PC-9 (cell line): Measurements from ENCODE around the gene IPPK. TPM values are rescaled to one million over a fixed set of nuclear protein-coding genes. Genes with fewer than 3 reads are reported as not detected.
"Not testable (repeated sequence)": the region's sequence is repeated elsewhere in the genome, so short reads cannot be mapped to it uniquely, and the experiment has no call there.

Experiments used
- BruUV-seq: library from RNA; stranded (reverse); fragments of 400-500 nt; replicated peaks from 2 replicates; lab custom pipeline; 2021; lab: Mats Ljungman, UMichigan
- CTCF ChIA-PET: fragments of 300-600 bp; sonication (Branson Sonifier 250); formaldehyde crosslinking; loops from one replicate; lab custom pipeline; 2022; ENCODE audit warnings: antibody characterized with exemption; lab: Charles Lee
- POLR2A ChIA-PET: fragments of 300-600 bp; sonication (Branson Sonifier 250); formaldehyde crosslinking; loops from one replicate; lab custom pipeline; 2022; ENCODE audit warnings: antibody characterized with exemption; ENCODE audit not compliant: unreplicated experiment; lab: Charles Lee
- DNase-seq, 2 experiments: peaks; one replicate each; pipeline versions ENCODE4 v3.0.0 to v3.0.0-alpha.2; 2015 to 2022; ENCODE audit warnings: mixed read lengths in 1 of 2
- H2AFZ ChIP-seq: fragments of 200-600 bp; sonication (generic); 2 replicates; pipeline ENCODE4 v1.8.1; 2017; ENCODE audit warnings: antibody characterized with exemption
- H3F3A ChIP-seq: fragments of 200-600 bp; sonication (generic); 2 replicates; pipeline ENCODE4 v1.8.1; 2017; ENCODE audit warnings: antibody characterized with exemption, mild to moderate bottlenecking, low read depth; ENCODE audit not compliant: insufficient read depth
- H3K27ac ChIP-seq: fragments of 200-600 bp; sonication (generic); 2 replicates; pipeline ENCODE4 v1.6.1; 2016; ENCODE audit warnings: mixed run types
- H3K27me3 ChIP-seq: fragments of 200-600 bp; sonication (generic); 2 replicates; pipeline ENCODE4 v1.6.1; 2016; ENCODE audit warnings: low read depth, mixed run types; ENCODE audit not compliant: insufficient read depth
- H3K36me3 ChIP-seq: fragments of 200-600 bp; sonication (generic); 2 replicates; pipeline ENCODE4 v1.6.1; 2016; ENCODE audit warnings: low read depth, mixed run types
- H3K4me1 ChIP-seq: fragments of 200-600 bp; sonication (generic); replicated peaks from 2 replicates; pipeline ENCODE4 v1.6.1; 2016; ENCODE audit warnings: mixed run types; ENCODE audit not compliant: insufficient read depth
- H3K4me2 ChIP-seq: fragments of 200-600 bp; sonication (generic); 2 replicates; pipeline ENCODE4 v1.6.1; 2017; ENCODE audit warnings: mixed run types
- H3K4me3 ChIP-seq: fragments of 200-600 bp; sonication (generic); 2 replicates; pipeline ENCODE4 v1.6.1; 2016; ENCODE audit warnings: mixed run types
- H3K79me2 ChIP-seq: fragments of 200-600 bp; sonication (generic); 2 replicates; pipeline ENCODE4 v1.6.1; 2017; ENCODE audit warnings: low read depth, mixed run types
- H3K9me2 ChIP-seq: fragments of 200-600 bp; sonication (generic); 2 replicates; pipeline ENCODE4 v1.8.1; 2017; ENCODE audit warnings: mild to moderate bottlenecking; ENCODE audit not compliant: insufficient read depth
- H3K9me3 ChIP-seq: fragments of 200-600 bp; sonication (generic); 2 replicates; pipeline ENCODE4 v1.8.1; 2016; ENCODE audit warnings: low read depth; ENCODE audit not compliant: insufficient read depth
- H4K20me1 ChIP-seq: fragments of 200-600 bp; sonication (generic); 2 replicates; pipeline ENCODE4 v1.8.1; 2017; ENCODE audit not compliant: insufficient read depth
- EZH2 ChIP-seq: fragments of 200-600 bp; sonication (generic); IDR thresholded peaks from 2 replicates; pipeline ENCODE4 v1.8.0; 2017; ENCODE audit warnings: antibody characterized with exemption, low read depth
- intact Hi-C: fragments of 100-400 bp; cut with micrococcal nuclease; formaldehyde crosslinking; loops from one replicate; pipeline ENCODE4 v1.10.0; 2022; ENCODE audit not compliant: unreplicated experiment
- total RNA-seq: library from RNA; stranded (reverse); gene quantifications from 2 replicates; pipeline ENCODE4 v1.2.3, GENCODE V29; 2021
- TF ChIP-seq, protein P1 (sequence below): fragments of 200-600 bp; sonication (generic); conservative IDR thresholded peaks from 2 replicates; pipeline ENCODE4 v1.6.1; 2017; ENCODE audit warnings: mixed run types, antibody characterized with exemption, mild to moderate bottlenecking, moderate library complexity

The IPPK gene
- total RNA-seq, 1 experiment from 2014 or later, result 12.3 TPM

DNA sequence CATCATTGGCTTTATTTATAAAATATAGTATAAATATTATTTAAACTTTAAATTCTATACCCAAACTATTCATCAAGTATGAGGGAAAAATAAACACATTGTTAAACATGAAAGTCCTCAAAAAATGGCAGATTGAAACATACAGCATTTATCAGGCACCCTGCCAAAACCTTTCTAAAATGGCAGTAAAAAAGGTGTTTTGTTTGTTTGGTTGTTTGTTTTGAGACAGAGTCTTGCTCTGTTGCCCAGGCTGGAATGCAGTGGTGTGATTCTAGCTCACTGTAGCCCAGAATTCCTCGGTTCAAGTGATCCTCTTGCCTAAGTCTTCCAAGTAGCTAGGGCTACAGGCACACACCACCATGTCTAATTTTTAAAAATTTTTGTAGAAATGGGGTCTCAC is 74.0 kb downstream of the IPPK start:
- H3K4me2 ChIP-seq, result no peak overlapping the region
- no peaks in the 10 kb centered on the region for H3K4me1 ChIP-seq
- no peak for DNase-seq
- TF ChIP-seq, protein P1, sequence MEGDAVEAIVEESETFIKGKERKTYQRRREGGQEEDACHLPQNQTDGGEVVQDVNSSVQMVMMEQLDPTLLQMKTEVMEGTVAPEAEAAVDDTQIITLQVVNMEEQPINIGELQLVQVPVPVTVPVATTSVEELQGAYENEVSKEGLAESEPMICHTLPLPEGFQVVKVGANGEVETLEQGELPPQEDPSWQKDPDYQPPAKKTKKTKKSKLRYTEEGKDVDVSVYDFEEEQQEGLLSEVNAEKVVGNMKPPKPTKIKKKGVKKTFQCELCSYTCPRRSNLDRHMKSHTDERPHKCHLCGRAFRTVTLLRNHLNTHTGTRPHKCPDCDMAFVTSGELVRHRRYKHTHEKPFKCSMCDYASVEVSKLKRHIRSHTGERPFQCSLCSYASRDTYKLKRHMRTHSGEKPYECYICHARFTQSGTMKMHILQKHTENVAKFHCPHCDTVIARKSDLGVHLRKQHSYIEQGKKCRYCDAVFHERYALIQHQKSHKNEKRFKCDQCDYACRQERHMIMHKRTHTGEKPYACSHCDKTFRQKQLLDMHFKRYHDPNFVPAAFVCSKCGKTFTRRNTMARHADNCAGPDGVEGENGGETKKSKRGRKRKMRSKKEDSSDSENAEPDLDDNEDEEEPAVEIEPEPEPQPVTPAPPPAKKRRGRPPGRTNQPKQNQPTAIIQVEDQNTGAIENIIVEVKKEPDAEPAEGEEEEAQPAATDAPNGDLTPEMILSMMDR, result no peak
- no peak for TF ChIP-seq EZH2
- H3K4me3 ChIP-seq, result no peak overlapping the region
- ChIA-PET POLR2A (no interaction called here), CTCF (no interaction called here)
- H3K9me3 ChIP-seq, result no peaks in the 10 kb centered on the region
- no TSS peak for BruUV-seq
- H3K27ac ChIP-seq, result no peak overlapping the region
- no peaks in the 10 kb centered on the region for H3K79me2 ChIP-seq
- no peaks in the 10 kb centered on the region for H3F3A ChIP-seq
- no peaks in the 10 kb centered on the region for H3K36me3 ChIP-seq
- H2AFZ ChIP-seq, result no peak overlapping the region
- H3K27me3 ChIP-seq, result no peaks in the 10 kb centered on the region
- H3K9me2 ChIP-seq, result no peaks in the 10 kb centered on the region
- no peaks in the 10 kb centered on the region for H4K20me1 ChIP-seq
- intact Hi-C loops, result no loop called here

DNA sequence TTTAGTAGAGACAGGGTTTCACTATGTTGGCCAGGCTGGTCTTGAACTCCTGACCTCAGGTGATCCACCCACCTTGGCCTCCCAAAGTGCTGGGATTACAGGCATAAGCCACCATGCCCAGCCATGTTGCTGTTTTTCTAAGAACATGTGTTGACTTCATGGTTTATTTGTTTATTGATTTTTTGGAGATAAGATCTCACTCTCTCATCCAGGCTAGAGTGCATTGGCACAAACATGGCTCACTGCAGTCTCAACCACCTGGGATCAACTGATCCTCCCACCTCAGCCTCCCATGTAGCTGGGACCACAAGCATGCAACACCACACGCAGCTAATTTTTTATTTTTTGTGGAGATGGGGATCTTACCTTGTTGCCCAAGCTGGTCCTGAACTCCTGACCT is 74.9 kb downstream of the IPPK start:
- H4K20me1 ChIP-seq, H3K27ac ChIP-seq, H3K4me1 ChIP-seq, DNase-seq, H3K27me3 ChIP-seq, BruUV-seq, POLR2A ChIA-PET, CTCF ChIA-PET, H3K4me3 ChIP-seq, H3K4me2 ChIP-seq, H2AFZ ChIP-seq, intact Hi-C loops, H3K9me2 ChIP-seq, H3K79me2 ChIP-seq, H3K9me3 ChIP-seq, H3K36me3 ChIP-seq, H3F3A ChIP-seq: not testable (repeated sequence)

DNA sequence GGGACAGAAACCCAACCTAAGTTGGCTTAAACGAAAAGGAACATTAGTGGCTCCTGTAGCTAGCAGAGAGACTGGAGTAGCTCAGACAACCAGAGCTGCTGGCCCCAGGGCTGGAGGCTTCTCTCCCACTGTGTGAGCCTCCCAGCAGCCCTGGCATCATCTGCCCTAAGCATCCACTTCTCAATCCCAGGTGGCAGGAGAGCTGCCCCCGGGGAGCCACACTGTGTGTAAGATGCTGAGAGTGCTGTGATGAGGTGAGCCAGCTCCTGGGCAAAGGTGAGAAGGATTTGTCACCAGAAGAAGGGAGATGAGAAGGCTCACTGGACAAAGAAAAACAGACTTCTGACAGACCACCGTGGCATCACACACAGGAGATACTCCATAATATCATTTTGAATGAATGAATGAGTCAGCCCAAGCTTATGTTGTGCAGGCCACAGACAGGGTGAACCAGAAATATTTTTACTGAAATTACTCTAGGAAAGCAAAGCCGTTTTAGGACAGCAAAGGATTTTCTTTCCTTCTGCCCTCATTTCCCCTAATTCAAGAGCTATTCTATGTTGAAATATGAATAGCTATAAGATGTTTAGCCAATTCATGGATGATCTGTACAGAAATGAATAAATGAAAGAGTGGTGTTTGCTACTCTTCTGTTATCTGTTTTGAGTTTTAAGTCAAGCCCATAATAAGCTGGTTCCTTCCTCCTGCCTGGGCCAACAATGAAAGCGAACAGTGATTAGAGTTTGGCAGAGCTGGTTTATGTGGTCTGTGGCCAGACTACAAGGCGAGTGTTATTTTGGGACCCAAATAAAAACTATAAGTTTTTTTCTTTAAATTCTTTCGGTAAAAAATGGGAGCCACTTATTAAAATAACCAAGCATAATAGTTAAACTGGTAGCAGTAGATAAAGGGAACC is 76.7 kb downstream of the IPPK start:
- TF ChIP-seq EZH2, result no peak
- TF ChIP-seq, protein P1, result no peak
- no peaks in the 10 kb centered on the region for H3K36me3 ChIP-seq
- H3K27me3 ChIP-seq, result no peaks in the 10 kb centered on the region
- no peak overlapping the region for H3K27ac ChIP-seq
- no TSS peak for BruUV-seq
- H3K79me2 ChIP-seq, result no peaks in the 10 kb centered on the region
- no peak for DNase-seq
- H3K9me3 ChIP-seq, result no peaks in the 10 kb centered on the region
- H3K9me2 ChIP-seq, result no peaks in the 10 kb centered on the region
- H3F3A ChIP-seq, result no peaks in the 10 kb centered on the region
- no peaks in the 10 kb centered on the region for H3K4me1 ChIP-seq
- POLR2A ChIA-PET, result no interaction called here
- CTCF ChIA-PET, result no interaction called here
- H2AFZ ChIP-seq, result no peak overlapping the region
- H4K20me1 ChIP-seq, result no peaks in the 10 kb centered on the region
- H3K4me3 ChIP-seq, result no peak overlapping the region
- intact Hi-C loops, result no loop called here
- no peak overlapping the region for H3K4me2 ChIP-seq
